ENCODE measurements around the gene EGR1. TPM values are rescaled to one million over a fixed set of nuclear protein-coding genes. Genes with fewer than 3 reads are reported as not detected.

EGR1 gene
- total and polyA plus RNA-seq, 12 donors, result 4.3 to 221 (median 51.4) TPM

GRCh38 chr5:138498376-138498775, 33.1 kb downstream of the EGR1 start:
- no peak overlapping the region for H3K4me3 ChIP-seq
- intact Hi-C loops (cut with DNase I), result no loop called here

GRCh38 chr5:138502121-138502520, 36.8 kb downstream of the EGR1 start:
- TF ChIP-seq, protein P1, sequence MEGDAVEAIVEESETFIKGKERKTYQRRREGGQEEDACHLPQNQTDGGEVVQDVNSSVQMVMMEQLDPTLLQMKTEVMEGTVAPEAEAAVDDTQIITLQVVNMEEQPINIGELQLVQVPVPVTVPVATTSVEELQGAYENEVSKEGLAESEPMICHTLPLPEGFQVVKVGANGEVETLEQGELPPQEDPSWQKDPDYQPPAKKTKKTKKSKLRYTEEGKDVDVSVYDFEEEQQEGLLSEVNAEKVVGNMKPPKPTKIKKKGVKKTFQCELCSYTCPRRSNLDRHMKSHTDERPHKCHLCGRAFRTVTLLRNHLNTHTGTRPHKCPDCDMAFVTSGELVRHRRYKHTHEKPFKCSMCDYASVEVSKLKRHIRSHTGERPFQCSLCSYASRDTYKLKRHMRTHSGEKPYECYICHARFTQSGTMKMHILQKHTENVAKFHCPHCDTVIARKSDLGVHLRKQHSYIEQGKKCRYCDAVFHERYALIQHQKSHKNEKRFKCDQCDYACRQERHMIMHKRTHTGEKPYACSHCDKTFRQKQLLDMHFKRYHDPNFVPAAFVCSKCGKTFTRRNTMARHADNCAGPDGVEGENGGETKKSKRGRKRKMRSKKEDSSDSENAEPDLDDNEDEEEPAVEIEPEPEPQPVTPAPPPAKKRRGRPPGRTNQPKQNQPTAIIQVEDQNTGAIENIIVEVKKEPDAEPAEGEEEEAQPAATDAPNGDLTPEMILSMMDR (IDR thresholded peaks at IDR 0.05), result no peak
- no peak for TF ChIP-seq POLR2A (IDR thresholded peaks at IDR 0.05)
- H3K4me3 ChIP-seq, result no peak overlapping the region
- peaks cover 0 to 6% of the 10 kb centered on the region in 2 donors for H3K36me3 ChIP-seq (replicated peaks in 1 of 2)
- no peaks in the 10 kb centered on the region for H3K27me3 ChIP-seq
- H3K9me3 ChIP-seq (replicated peaks in 1 of 3), result no peaks in the 10 kb centered on the region
- intact Hi-C loops (cut with DNase I), result loop anchor here in 1 of 2 donors (5.0 kb wide), 1 partner anchor 45 kb away; no protein-coding TSS in a partner anchor
- DNase-seq, result peak in 3 of 7 donors; percentile 44 to 64 (median 55)
- H3K4me1 ChIP-seq (replicated peaks in 1 of 2), result peaks cover 0 to 21% of the 10 kb centered on the region in 2 donors
- no peak overlapping the region for H3K27ac ChIP-seq
- WGBS, 4 donors, result 59 to 63% (median 61%) methylated on average over 4 of the region's 4 CpGs

More at GRCh38 chr5:138498376-138498775, 33.1 kb downstream of the EGR1 start:
- no peaks in the 10 kb centered on the region for H3K36me3 ChIP-seq (replicated peaks in 1 of 2)
- no peaks in the 10 kb centered on the region for H3K27me3 ChIP-seq
- H3K27ac ChIP-seq, result no peak overlapping the region
- no peaks in the 10 kb centered on the region for H3K9me3 ChIP-seq (replicated peaks in 1 of 3)
- WGBS, 4 donors, result 54 to 74% (median 68%) methylated on average over 4 of the region's 4 CpGs
- no peaks in the 10 kb centered on the region for H3K4me1 ChIP-seq (replicated peaks in 1 of 2)
- TF ChIP-seq POLR2A (IDR thresholded peaks at IDR 0.05), result no peak
- TF ChIP-seq, protein P1 (IDR thresholded peaks at IDR 0.05), result no peak
- no peak for DNase-seq

DNA sequence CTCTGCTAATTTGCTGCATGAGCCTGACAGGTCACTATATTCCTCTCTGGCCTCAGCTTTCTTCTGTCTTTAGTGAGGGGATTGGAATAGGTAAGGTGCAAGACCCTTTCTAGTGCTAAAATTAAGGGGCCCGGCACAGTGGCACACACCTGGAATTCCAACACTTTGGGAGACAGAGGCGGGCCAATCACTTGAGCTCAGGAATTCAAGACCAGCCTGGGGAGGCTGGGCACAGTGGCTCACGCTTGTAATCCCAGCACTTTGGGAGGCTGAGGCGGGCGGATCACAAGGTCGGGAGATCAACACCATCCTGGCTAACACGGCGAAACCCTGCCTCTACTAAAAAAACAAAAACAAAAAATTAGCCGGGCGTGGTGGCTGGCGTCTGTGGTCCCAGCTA, 37.2 kb downstream of the EGR1 start:
- TF ChIP-seq POLR2A (IDR thresholded peaks at IDR 0.05), result no peak
- TF ChIP-seq, protein P1 (IDR thresholded peaks at IDR 0.05), result no peak
- 79 to 88% (median 86%) methylated on average over 11 of the region's 11 CpGs for WGBS, 4 donors
- Histone ChIP-seq H3K9me3 (replicated peaks in 1 of 3) (no peaks in the 10 kb centered on the region), H3K4me3 (no peak overlapping the region), H3K4me1 (replicated peaks in 1 of 2) (peaks cover under 1 to 24% of the 10 kb centered on the region in 2 donors), H3K27me3 (no peaks in the 10 kb centered on the region), H3K36me3 (replicated peaks in 1 of 2) (peaks cover 0 to 10% of the 10 kb centered on the region in 2 donors), H3K27ac (no peak overlapping the region)
- peak in 1 of 7 donors; percentile 50 for DNase-seq
- intact Hi-C loops (cut with DNase I), result loop anchor here in 1 of 2 donors (5.0 kb wide), 1 partner anchor 45 kb away; no protein-coding TSS in a partner anchor

- no peaks in the 10 kb centered on the region for H3K9me3 ChIP-seq (replicated peaks in 1 of 3)
- 14 to 25% (median 23%) methylated on average over 6 of the region's 6 CpGs for WGBS, 4 donors
- intact Hi-C loops (cut with DNase I), result loop anchor here (2.0 to 5.0 kb wide), 2 partner anchors 46 to 49 kb away; no protein-coding TSS in a partner anchor
- H3K4me3 ChIP-seq, result no peak overlapping the region
- H3K27me3 ChIP-seq, result no peaks in the 10 kb centered on the region
- peaks cover 9 to 34% of the 10 kb centered on the region in 2 donors for H3K4me1 ChIP-seq (replicated peaks in 1 of 2)
- peaks cover 0 to 20% of the 10 kb centered on the region in 2 donors for H3K36me3 ChIP-seq (replicated peaks in 1 of 2)
- peak; percentile 40 to 73 (median 51) for DNase-seq
- peak overlapping the region in 1 of 5 donors; percentile 45 for H3K27ac ChIP-seq
- TF ChIP-seq, protein P1 (IDR thresholded peaks at IDR 0.05), result peak; percentile 50 to 92 (median 84)
- TF ChIP-seq POLR2A (IDR thresholded peaks at IDR 0.05), result no peak
Observed at GRCh38 chr5:138503487-138504270, 38.4 kb downstream of the EGR1 start.

Data from adrenal gland (tissue), 12 donors.